HepG2 (cell line): ENCODE data around the gene MED23. TPM values are rescaled to one million over a fixed set of nuclear protein-coding genes. Genes with fewer than 3 reads are reported as not detected.

Experiments
- ATAC-seq: fragments of 200-7000 bp; cut with Tn5 transposase; 3 replicates; pipeline ENCODE4 v1.9.1; 2020; ENCODE audit warnings: mild to moderate bottlenecking, moderate library complexity
- BruUV-seq: library from RNA; stranded (reverse); fragments of 400-500 nt; replicated peaks from 2 replicates; lab custom pipeline; 2021; lab: Mats Ljungman, UMichigan
- CTCF ChIA-PET: fragments of 300-600 bp; formaldehyde crosslinking; extraction: SDS; loops from one replicate; lab custom pipeline; 2021; ENCODE audit warnings: low total read pairs, inconsistent platforms, low intra/inter-chr PET ratio; lab: Yijun Ruan, JAX
- POLR2A ChIA-PET: fragments of 350-600 bp; sonication (Branson Sonifier 250); formaldehyde crosslinking; loops from one replicate; lab custom pipeline; 2020; ENCODE audit warnings: antibody characterized with exemption, inconsistent platforms; lab: Yijun Ruan, JAX
- DNase-seq: peaks from one replicate; pipeline ENCODE4 v3.0.0-alpha.2; 2015; ENCODE audit warnings: low spot score
- FAIRE-seq: peaks from 3 replicates; lab custom pipeline; 2011; peaks lifted over from hg19 to GRCh38; lab: Jason Lieb, UNC
- H2AFZ ChIP-seq: one replicate; pipeline ENCODE4 v1.6.1; 2011; ENCODE audit warnings: low read length, inconsistent platforms
- H3K27ac ChIP-seq: fragments of 300-600 bp; 3 replicates; pipeline ENCODE4 v1.8.0; 2011; ENCODE audit warnings: mixed run types, mild to moderate bottlenecking, mixed read lengths, low read length, inconsistent platforms; ENCODE audit not compliant: insufficient read depth; ENCODE audit errors: extremely low read length
- H3K27me3 ChIP-seq, 2 experiments: fragments of 200-600 bp in 1 of 2; 2 replicates in 1 of 2; 3 replicates in 1 of 2; pipeline versions ENCODE4 v1.6.0 to v1.8.0; 2011; ENCODE audit warnings: low read length in 2 of 2, mild to moderate bottlenecking in 2 of 2, moderate library complexity in 2 of 2, inconsistent platforms in 1 of 2; ENCODE audit not compliant: insufficient read depth in 2 of 2, control insufficient read depth in 1 of 2
- H3K36me3 ChIP-seq, 2 experiments: fragments of 200-600 bp in 1 of 2; replicated peaks in 1 of 2; 2 replicates in 1 of 2; 3 replicates in 1 of 2; pipeline versions ENCODE4 v1.5.1 to v1.8.0; 2011; ENCODE audit warnings: low read length in 2 of 2, inconsistent platforms in 1 of 2; ENCODE audit not compliant: insufficient read depth in 2 of 2, control insufficient read depth in 1 of 2
- H3K4me1 ChIP-seq: 2 replicates; pipeline ENCODE4 v1.5.1; 2012; ENCODE audit warnings: low read length, inconsistent platforms; ENCODE audit not compliant: insufficient read depth
- H3K4me2 ChIP-seq: 2 replicates; pipeline ENCODE4 v1.6.0; 2011; ENCODE audit warnings: low read depth, low read length, inconsistent platforms
- H3K4me3 ChIP-seq, 3 experiments: fragments of 200-600 bp in 1 of 3; sonication (generic), shearing (Covaris generic) in 1 of 3; replicated peaks in 1 of 3; 2 replicates each; pipeline ENCODE4 v1.5.1; 2011 to 2016; ENCODE audit warnings: low read length in 3 of 3, inconsistent platforms in 2 of 3, low read depth in 2 of 3, mild to moderate bottlenecking in 2 of 3, control low read depth in 1 of 3, mixed read lengths in 1 of 3; ENCODE audit not compliant: insufficient read depth in 1 of 3
- H3K79me2 ChIP-seq: one replicate; pipeline ENCODE4 v1.6.1; 2011; ENCODE audit warnings: low read length, inconsistent platforms; ENCODE audit not compliant: insufficient read depth
- H3K9ac ChIP-seq: 2 replicates; pipeline ENCODE4 v1.6.0; 2011; ENCODE audit warnings: mild to moderate bottlenecking, low read depth, low read length, inconsistent platforms; ENCODE audit not compliant: insufficient read depth
- H3K9me3 ChIP-seq: 2 replicates; pipeline ENCODE4 v1.5.1; 2012; ENCODE audit warnings: mild to moderate bottlenecking, low read length
- H4K20me1 ChIP-seq: 2 replicates; pipeline ENCODE4 v1.6.0; 2011; ENCODE audit warnings: inconsistent platforms, mild to moderate bottlenecking, low read length, moderate library complexity; ENCODE audit not compliant: insufficient read depth
- FOXP4 ChIP-seq: sonication (generic); formaldehyde crosslinking; IDR thresholded peaks from 2 replicates; pipeline ENCODE4 v1.4.0; 2020; ENCODE audit warnings: missing genetic modification reagents
- GATAD2A ChIP-seq: IDR thresholded peaks from 2 replicates; pipeline ENCODE4 v1.6.1; 2016
- HOXA9 ChIP-seq: sonication (generic); formaldehyde crosslinking; IDR thresholded peaks from 2 replicates; pipeline ENCODE4 v1.8.1; 2022; ENCODE audit warnings: missing genetic modification reagents, mild to moderate bottlenecking, moderate library complexity, borderline replicate concordance
- IRX3 ChIP-seq: sonication (generic); formaldehyde crosslinking; IDR thresholded peaks from 2 replicates; pipeline ENCODE4 v1.8.1; 2023; ENCODE audit warnings: mild to moderate bottlenecking, low read depth, missing genetic modification reagents, borderline replicate concordance
- MYNN ChIP-seq: sonication (generic); formaldehyde crosslinking; IDR thresholded peaks from 2 replicates; pipeline ENCODE4 v1.4.0; 2020; ENCODE audit warnings: mild to moderate bottlenecking, low read depth, missing genetic modification reagents
- ZNF552 ChIP-seq: sonication (generic); formaldehyde crosslinking; IDR thresholded peaks from 2 replicates; pipeline ENCODE4 v1.9.0; 2022; ENCODE audit warnings: missing genetic modification reagents, mild to moderate bottlenecking, borderline replicate concordance
- ZNF747 ChIP-seq: sonication (generic); formaldehyde crosslinking; IDR thresholded peaks from 2 replicates; pipeline ENCODE4 v1.8.1; 2023; ENCODE audit warnings: missing genetic modification reagents, mild to moderate bottlenecking, borderline replicate concordance
- WGBS: methylation state at CpG from one replicate; pipeline ENCODE4 v1.1.6; 2017; ENCODE audit warnings: low lambda C conversion rate; 5-methylcytosine and 5-hydroxymethylcytosine counted together
- in situ Hi-C: cut with HindIII; loops from 2 replicates; pipeline ENCODE4 v1.10.0; 2017; ENCODE audit warnings: low pct_unique_long_range_greater_than_20kb; ENCODE audit not compliant: extremely low pct_ligation_motif_present
- intact Hi-C: fragments of 100-400 bp; cut with micrococcal nuclease; formaldehyde crosslinking; loops from one replicate; pipeline ENCODE4 v1.10.0; 2022; ENCODE audit not compliant: unreplicated experiment
- polyA plus RNA-seq, 8 experiments: library from polyadenylated mRNA; depleted of rRNA in 3 of 8; stranded (reverse) in 7 of 8; unstranded in 1 of 8; fragments of >200 nt; fragmentation: Illumina TruSeq in 4 of 8; extraction: Trizol in 4 of 8; gene quantifications; 2 replicates each; pipeline versions ENCODE4 v1.2.1 to v1.2.3, GENCODE V29; 2011 to 2016; ENCODE audit warnings: low read depth in 4 of 8, missing spikeins in 1 of 8, mixed read lengths in 1 of 8; ENCODE audit not compliant: insufficient read depth in 1 of 8
- total RNA-seq, 5 experiments: library from RNA; depleted of rRNA; stranded (reverse); fragments of >200 nt; fragmentation: Illumina TruSeq; extraction: Trizol; gene quantifications; 2 replicates each; pipeline ENCODE4 v1.2.3, GENCODE V29; 2016; ENCODE audit warnings: low read depth in 1 of 5
- TF ChIP-seq, protein P1 (sequence below): sonication (generic); formaldehyde crosslinking; IDR thresholded peaks from 2 replicates; pipeline ENCODE4 v1.4.0; 2020; ENCODE audit warnings: low read depth, missing genetic modification reagents
- TF ChIP-seq, protein P2 (sequence below): sonication (generic); formaldehyde crosslinking; IDR thresholded peaks from 2 replicates; pipeline ENCODE4 v1.5.0; 2020; ENCODE audit warnings: missing genetic modification reagents

MED23 gene
- total and polyA plus RNA-seq, 2 of the 13 experiments (the other 11 are each of a cell fraction or from before 2014, with no cell fraction given): 34.9 to 50.5 TPM

- TF ChIP-seq, protein P1, sequence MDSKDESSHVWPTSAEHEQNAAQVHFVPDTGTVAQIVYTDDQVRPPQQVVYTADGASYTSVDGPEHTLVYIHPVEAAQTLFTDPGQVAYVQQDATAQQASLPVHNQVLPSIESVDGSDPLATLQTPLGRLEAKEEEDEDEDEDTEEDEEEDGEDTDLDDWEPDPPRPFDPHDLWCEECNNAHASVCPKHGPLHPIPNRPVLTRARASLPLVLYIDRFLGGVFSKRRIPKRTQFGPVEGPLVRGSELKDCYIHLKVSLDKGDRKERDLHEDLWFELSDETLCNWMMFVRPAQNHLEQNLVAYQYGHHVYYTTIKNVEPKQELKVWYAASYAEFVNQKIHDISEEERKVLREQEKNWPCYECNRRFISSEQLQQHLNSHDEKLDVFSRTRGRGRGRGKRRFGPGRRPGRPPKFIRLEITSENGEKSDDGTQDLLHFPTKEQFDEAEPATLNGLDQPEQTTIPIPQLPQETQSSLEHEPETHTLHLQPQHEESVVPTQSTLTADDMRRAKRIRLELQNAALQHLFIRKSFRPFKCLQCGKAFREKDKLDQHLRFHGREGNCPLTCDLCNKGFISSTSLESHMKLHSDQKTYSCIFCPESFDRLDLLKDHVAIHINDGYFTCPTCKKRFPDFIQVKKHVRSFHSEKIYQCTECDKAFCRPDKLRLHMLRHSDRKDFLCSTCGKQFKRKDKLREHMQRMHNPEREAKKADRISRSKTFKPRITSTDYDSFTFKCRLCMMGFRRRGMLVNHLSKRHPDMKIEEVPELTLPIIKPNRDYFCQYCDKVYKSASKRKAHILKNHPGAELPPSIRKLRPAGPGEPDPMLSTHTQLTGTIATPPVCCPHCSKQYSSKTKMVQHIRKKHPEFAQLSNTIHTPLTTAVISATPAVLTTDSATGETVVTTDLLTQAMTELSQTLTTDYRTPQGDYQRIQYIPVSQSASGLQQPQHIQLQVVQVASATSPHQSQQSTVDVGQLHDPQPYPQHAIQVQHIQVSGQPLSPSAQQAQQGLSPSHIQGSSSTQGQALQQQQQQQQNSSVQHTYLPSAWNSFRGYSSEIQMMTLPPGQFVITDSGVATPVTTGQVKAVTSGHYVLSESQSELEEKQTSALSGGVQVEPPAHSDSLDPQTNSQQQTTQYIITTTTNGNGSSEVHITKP (CRISPR knock-in tag): no peak
- no peak for TF ChIP-seq FOXP4 (CRISPR knock-in tag)
- TF ChIP-seq, all 625 proteins: peak for 0
Observed at GRCh38 chr6:131581523-131581922, 46.5 kb downstream of the MED23 start (continued).

DNA sequence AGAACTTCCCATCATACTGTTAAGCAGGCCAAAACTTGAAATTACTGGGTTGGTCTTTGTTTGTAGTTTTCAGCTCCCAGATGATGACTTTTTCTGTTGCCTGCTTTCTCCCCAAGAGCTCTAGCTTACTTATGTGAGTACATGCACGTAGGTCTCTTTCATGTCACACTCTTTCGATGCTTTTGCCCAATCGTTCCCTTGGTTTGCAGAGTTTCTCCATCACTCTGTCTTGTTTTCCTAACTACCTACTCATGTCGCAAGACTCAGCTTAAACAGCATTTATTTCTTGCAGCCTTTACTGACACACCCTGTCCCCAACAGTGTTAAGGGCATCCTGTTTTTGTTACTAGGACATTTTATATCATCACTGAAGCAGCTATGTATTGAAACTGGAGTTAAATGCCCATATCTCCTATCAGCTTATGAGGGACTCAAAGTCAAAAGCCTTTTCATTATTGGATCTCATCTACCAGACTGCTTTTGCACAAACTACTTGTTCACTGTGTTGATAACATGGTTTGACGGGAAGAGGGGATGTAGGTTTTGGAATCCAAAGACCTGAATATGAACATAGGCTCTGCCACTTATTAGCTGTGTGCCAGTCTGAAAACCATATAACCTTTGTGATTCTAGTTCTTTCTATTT, 52.1 kb downstream of the MED23 start:
- Histone ChIP-seq H3K36me3 (peaks cover 2 to 11% of the 10 kb centered on the region in 2 experiments; a peak in 4 of 5 replicates), H3K27me3 (no peaks in the 10 kb centered on the region), H4K20me1 (no peaks in the 10 kb centered on the region), H3K4me3 (no peak overlapping the region), H3K9me3 (no peaks in the 10 kb centered on the region), H2AFZ (no peak overlapping the region), H3K9ac (0 out of 2 replicates have a peak overlapping the region, but pooled peaks have one; percentile 5), H3K4me1 (peaks cover 52% of the 10 kb centered on the region), H3K27ac (peak overlapping the region; percentile 78), H3K79me2 (no peaks in the 10 kb centered on the region), H3K4me2 (peak overlapping the region; percentile 43)
- CTCF ChIA-PET: no interaction called here
- 21% methylated on average over 5 of the region's 5 CpGs for WGBS
- DNase-seq (peak; percentile 86), FAIRE-seq (peak; percentile 58), ATAC-seq (peak; percentile 89)
- intact Hi-C loops (no loop called here), in situ Hi-C loops (no loop called here)
- no TSS peak for BruUV-seq
- POLR2A ChIA-PET: interaction anchor here (0.9 to 1.3 kb wide), 2 partner anchors 19 to 52 kb away, joined by 3 to 7 read pairs; partner anchors contain the start of gene MED23
- no peak for TF ChIP-seq HOXA9
- TF ChIP-seq, protein P2, sequence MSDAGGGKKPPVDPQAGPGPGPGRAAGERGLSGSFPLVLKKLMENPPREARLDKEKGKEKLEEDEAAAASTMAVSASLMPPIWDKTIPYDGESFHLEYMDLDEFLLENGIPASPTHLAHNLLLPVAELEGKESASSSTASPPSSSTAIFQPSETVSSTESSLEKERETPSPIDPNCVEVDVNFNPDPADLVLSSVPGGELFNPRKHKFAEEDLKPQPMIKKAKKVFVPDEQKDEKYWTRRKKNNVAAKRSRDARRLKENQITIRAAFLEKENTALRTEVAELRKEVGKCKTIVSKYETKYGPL (CRISPR knock-in tag): no peak
- no peak for TF ChIP-seq IRX3 (CRISPR knock-in tag)
- no peak for TF ChIP-seq MYNN (CRISPR knock-in tag)
- TF ChIP-seq GATAD2A (CRISPR knock-in tag): peak; percentile 78
- TF ChIP-seq ZNF552: no peak
- TF ChIP-seq ZNF747: no peak; the same call in 1 of the 2 replicates
